K562 (cell line): Measurements from ENCODE around the gene SESN2. TPM values are rescaled to one million over a fixed set of nuclear protein-coding genes. Genes with fewer than 3 reads are reported as not detected.

Experiments
- CBX8 ChIP-seq: fragments of 200-600 bp; sonication (generic); IDR thresholded peaks from 2 replicates; pipeline ENCODE4 v1.6.1; 2012; ENCODE audit warnings: borderline replicate concordance, mixed run types, low read depth, mild to moderate bottlenecking, moderate library complexity, mixed read lengths, low read length, control low read depth, inconsistent platforms; ENCODE audit not compliant: poor library complexity, severe bottlenecking; ENCODE audit errors: extremely low read depth
- CHD4 ChIP-seq: fragments of 200-600 bp; sonication (generic); IDR thresholded peaks from 3 replicates; pipeline ENCODE4 v1.6.1; 2012; ENCODE audit warnings: low read depth, mild to moderate bottlenecking, mixed read lengths, low read length, inconsistent platforms; ENCODE audit not compliant: insufficient read depth, insufficient replicate concordance, poor library complexity, severe bottlenecking
- CREBBP ChIP-seq: IDR thresholded peaks from one replicate; pipeline ENCODE4 v1.6.1; 2012; ENCODE audit warnings: low read depth, mild to moderate bottlenecking, control low read depth, inconsistent platforms, low read length
- CREM ChIP-seq: IDR thresholded peaks from 2 replicates; pipeline ENCODE4 v1.6.1; 2014; ENCODE audit warnings: antibody characterized with exemption, low read depth
- HLTF ChIP-seq: fragments of 450-650 bp; IDR thresholded peaks from 2 replicates; pipeline ENCODE4 v1.6.1; 2016
- MAZ ChIP-seq, 2 experiments: fragments of 450-650 bp in 1 of 2; sonication (generic) in 1 of 2; formaldehyde crosslinking; IDR thresholded peaks in 1 of 2; conservative IDR thresholded peaks in 1 of 2; 2 replicates each; pipeline versions ENCODE4 v1.4.0 to v1.5.0; 2020; ENCODE audit warnings: mild to moderate bottlenecking in 1 of 2, missing genetic modification reagents in 1 of 2
- MED1 ChIP-seq: sonication (generic); formaldehyde crosslinking; IDR thresholded peaks from 2 replicates; pipeline ENCODE4 v1.8.1; 2023; ENCODE audit warnings: missing genetic modification reagents, borderline replicate concordance
- NFE2 ChIP-seq: IDR thresholded peaks from 2 replicates; pipeline ENCODE4 v1.6.1; 2014; ENCODE audit warnings: antibody characterized with exemption, low read depth
- PHF8 ChIP-seq: fragments of 200-600 bp; sonication (generic); IDR thresholded peaks from 2 replicates; pipeline ENCODE4 v1.6.1; 2012; ENCODE audit warnings: mixed run types, mild to moderate bottlenecking, inconsistent platforms, low read length, moderate library complexity, borderline replicate concordance
- SRSF7 ChIP-seq: fragments of 200-400 bp; formaldehyde crosslinking; optimal IDR thresholded peaks from 2 replicates; pipeline ENCODE3; 2017; ENCODE audit warnings: mild to moderate bottlenecking, low read depth, low read length
- THRAP3 ChIP-seq: fragments of 450-650 bp; IDR thresholded peaks from 2 replicates; pipeline ENCODE4 v1.6.1; 2016; ENCODE audit warnings: mild to moderate bottlenecking, inconsistent platforms, borderline replicate concordance
- ZC3H11A ChIP-seq: IDR thresholded peaks from 2 replicates; pipeline ENCODE4 v1.6.1; 2012; ENCODE audit warnings: low read depth, low read length, improper control_type of control experiment
- ZNF583 ChIP-seq: fragments of 250-450 bp; sonication (Bioruptor Pico); IDR thresholded peaks from 2 replicates; pipeline ENCODE4 v1.4.0; 2020
- ZNF696 ChIP-seq: fragments of 250-450 bp; sonication (Bioruptor Pico); conservative IDR thresholded peaks from 2 replicates; pipeline ENCODE4 v1.4.0; 2020; ENCODE audit warnings: mild to moderate bottlenecking, moderate library complexity
- polyA plus RNA-seq, 8 experiments: library from polyadenylated mRNA; depleted of rRNA in 4 of 8; stranded (reverse) in 5 of 8; unstranded in 3 of 8; fragments of >200 nt; fragmentation: Nextera tagmentation in 2 of 8; fragmentation: Illumina TruSeq in 1 of 8; extraction: Ambion mirVana in 2 of 8; extraction: Trizol in 1 of 8; gene quantifications; 2 replicates each; pipeline versions ENCODE4 v1.2.1 to v1.2.3, GENCODE V29; 2011 to 2014; ENCODE audit warnings: inconsistent platforms in 1 of 8, missing spikeins in 1 of 8
- total RNA-seq, 7 experiments: library from RNA; depleted of rRNA in 6 of 7; stranded (reverse); fragments of >200 nt in 6 of 7; fragmentation: Illumina TruSeq in 2 of 7; extraction: Trizol in 2 of 7; gene quantifications; 2 replicates each; pipeline versions ENCODE4 v1.2.1 to v1.2.3, GENCODE V29; 2011 to 2021; ENCODE audit warnings: low replicate concordance in 1 of 7
- TF ChIP-seq, protein P1 (sequence below): fragments of 250-450 bp; sonication (Bioruptor Pico); IDR thresholded peaks from 2 replicates; pipeline ENCODE4 v1.5.0; 2020; ENCODE audit warnings: mild to moderate bottlenecking, borderline replicate concordance
- TF ChIP-seq, protein P2 (sequence below), 2 experiments: IDR thresholded peaks in 1 of 2; conservative IDR thresholded peaks in 1 of 2; 2 replicates each; pipeline ENCODE4 v1.6.1; 2016; ENCODE audit warnings: low read depth in 2 of 2, mild to moderate bottlenecking in 1 of 2, missing compliant biosample characterization in 1 of 2, missing genetic modification characterization in 1 of 2, moderate library complexity in 1 of 2
- TF ChIP-seq, protein P3 (sequence below): sonication (generic); formaldehyde crosslinking; IDR thresholded peaks from 2 replicates; pipeline ENCODE4 v1.5.0; 2020; ENCODE audit warnings: missing genetic modification reagents
- TF ChIP-seq, protein P4 (sequence below): fragments of 250-450 bp; sonication (Bioruptor Pico); IDR thresholded peaks from 2 replicates; pipeline ENCODE4 v1.8.0; 2022; ENCODE audit warnings: moderate library complexity, mild to moderate bottlenecking, inconsistent platforms

SESN2 gene
- total and polyA plus RNA-seq, 9 of the 15 experiments (the other 6 are each of a cell fraction or from before 2014, with no cell fraction given): 3.7 to 71.3 (median 16.8) TPM

DNA sequence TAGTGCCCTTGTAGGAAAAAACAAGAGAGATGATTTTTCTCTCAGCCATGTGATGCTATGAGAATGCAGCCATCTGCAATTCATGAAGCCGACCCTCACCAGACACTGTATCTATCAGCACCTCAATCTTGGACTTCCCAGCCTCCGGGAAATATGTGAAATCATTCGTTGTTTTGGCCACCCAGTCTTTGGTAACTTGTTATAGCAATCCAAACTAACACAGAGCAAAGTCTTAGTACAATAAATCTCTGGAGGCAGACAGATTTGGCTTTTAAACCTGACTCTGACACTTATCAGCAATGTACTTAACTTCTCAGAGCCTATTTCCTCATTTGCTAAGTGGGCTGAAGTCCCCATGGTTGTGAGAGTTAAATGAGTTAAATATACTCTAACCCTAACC is 64.4 kb downstream of the SESN2 start (continued):
- TF ChIP-seq, protein P1, sequence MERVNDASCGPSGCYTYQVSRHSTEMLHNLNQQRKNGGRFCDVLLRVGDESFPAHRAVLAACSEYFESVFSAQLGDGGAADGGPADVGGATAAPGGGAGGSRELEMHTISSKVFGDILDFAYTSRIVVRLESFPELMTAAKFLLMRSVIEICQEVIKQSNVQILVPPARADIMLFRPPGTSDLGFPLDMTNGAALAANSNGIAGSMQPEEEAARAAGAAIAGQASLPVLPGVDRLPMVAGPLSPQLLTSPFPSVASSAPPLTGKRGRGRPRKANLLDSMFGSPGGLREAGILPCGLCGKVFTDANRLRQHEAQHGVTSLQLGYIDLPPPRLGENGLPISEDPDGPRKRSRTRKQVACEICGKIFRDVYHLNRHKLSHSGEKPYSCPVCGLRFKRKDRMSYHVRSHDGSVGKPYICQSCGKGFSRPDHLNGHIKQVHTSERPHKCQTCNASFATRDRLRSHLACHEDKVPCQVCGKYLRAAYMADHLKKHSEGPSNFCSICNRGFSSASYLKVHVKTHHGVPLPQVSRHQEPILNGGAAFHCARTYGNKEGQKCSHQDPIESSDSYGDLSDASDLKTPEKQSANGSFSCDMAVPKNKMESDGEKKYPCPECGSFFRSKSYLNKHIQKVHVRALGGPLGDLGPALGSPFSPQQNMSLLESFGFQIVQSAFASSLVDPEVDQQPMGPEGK (CRISPR knock-in tag): no peak
- TF ChIP-seq CBX8 (no peak), NFE2 (no peak), CREM (no peak), ZNF583 (no peak), HLTF (no peak), THRAP3 (no peak), CHD4 (no peak), CREBBP (no peak), MAZ (CRISPR knock-in tag; conservative IDR thresholded peaks at IDR 0.05 in 1 of 2, IDR thresholded peaks at IDR 0.05 in 1 of 2) (no peak), MED1 (CRISPR knock-in tag) (no peak), SRSF7 (no peak), PHF8 (no peak), ZC3H11A (no peak), ZNF696 (CRISPR knock-in tag) (no peak)
- TF ChIP-seq, protein P2, sequence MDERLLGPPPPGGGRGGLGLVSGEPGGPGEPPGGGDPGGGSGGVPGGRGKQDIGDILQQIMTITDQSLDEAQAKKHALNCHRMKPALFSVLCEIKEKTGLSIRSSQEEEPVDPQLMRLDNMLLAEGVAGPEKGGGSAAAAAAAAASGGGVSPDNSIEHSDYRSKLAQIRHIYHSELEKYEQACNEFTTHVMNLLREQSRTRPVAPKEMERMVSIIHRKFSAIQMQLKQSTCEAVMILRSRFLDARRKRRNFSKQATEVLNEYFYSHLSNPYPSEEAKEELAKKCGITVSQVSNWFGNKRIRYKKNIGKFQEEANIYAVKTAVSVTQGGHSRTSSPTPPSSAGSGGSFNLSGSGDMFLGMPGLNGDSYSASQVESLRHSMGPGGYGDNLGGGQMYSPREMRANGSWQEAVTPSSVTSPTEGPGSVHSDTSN (CRISPR knock-in tag; IDR thresholded peaks at IDR 0.05; ENCODE audit: low read depth): no peak
- TF ChIP-seq, protein P2 (tag; conservative IDR thresholded peaks at IDR 0.05; ENCODE audit: low read depth): peak; percentile 89
- TF ChIP-seq, protein P3, sequence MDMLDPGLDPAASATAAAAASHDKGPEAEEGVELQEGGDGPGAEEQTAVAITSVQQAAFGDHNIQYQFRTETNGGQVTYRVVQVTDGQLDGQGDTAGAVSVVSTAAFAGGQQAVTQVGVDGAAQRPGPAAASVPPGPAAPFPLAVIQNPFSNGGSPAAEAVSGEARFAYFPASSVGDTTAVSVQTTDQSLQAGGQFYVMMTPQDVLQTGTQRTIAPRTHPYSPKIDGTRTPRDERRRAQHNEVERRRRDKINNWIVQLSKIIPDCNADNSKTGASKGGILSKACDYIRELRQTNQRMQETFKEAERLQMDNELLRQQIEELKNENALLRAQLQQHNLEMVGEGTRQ (CRISPR knock-in tag): no peak
- TF ChIP-seq, protein P4, sequence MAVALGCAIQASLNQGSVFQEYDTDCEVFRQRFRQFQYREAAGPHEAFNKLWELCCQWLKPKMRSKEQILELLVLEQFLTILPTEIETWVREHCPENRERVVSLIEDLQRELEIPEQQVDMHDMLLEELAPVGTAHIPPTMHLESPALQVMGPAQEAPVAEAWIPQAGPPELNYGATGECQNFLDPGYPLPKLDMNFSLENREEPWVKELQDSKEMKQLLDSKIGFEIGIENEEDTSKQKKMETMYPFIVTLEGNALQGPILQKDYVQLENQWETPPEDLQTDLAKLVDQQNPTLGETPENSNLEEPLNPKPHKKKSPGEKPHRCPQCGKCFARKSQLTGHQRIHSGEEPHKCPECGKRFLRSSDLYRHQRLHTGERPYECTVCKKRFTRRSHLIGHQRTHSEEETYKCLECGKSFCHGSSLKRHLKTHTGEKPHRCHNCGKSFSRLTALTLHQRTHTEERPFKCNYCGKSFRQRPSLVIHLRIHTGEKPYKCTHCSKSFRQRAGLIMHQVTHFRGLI (CRISPR knock-in tag): no peak
